DND-41 (cell line): ENCODE data around the gene METTL24.
"Not testable (repeated sequence)": the region's sequence is repeated elsewhere in the genome, so short reads cannot be mapped to it uniquely, and the experiment has no call there.

ENCODE experiments used
- ATAC-seq: fragments of 200-7000 bp; cut with Tn5 transposase; 3 replicates; pipeline ENCODE4 v1.9.1; 2021; ENCODE audit warnings: low read depth; ENCODE audit not compliant: insufficient read depth
- DNase-seq: peaks from one replicate; pipeline ENCODE4 v3.0.0-alpha.2; 2020
- H2AFZ ChIP-seq: 2 replicates; pipeline ENCODE4 v1.6.0; 2012; ENCODE audit warnings: low read depth, low read length
- H3K27ac ChIP-seq: 2 replicates; pipeline ENCODE4 v1.5.1; 2012; ENCODE audit warnings: low read length, inconsistent platforms
- H3K27me3 ChIP-seq: fragments of 200-600 bp; sonication (generic); 2 replicates; pipeline ENCODE4 v1.6.0; 2012; ENCODE audit warnings: low read length, mild to moderate bottlenecking, inconsistent platforms; ENCODE audit not compliant: insufficient read depth, poor library complexity
- H3K36me3 ChIP-seq: 2 replicates; pipeline ENCODE4 v1.5.1; 2012; ENCODE audit warnings: low read length, inconsistent platforms; ENCODE audit not compliant: insufficient read depth
- H3K4me1 ChIP-seq: 2 replicates; pipeline ENCODE4 v1.5.1; 2012; ENCODE audit warnings: mild to moderate bottlenecking, low read length; ENCODE audit not compliant: insufficient read depth
- H3K4me2 ChIP-seq: 2 replicates; pipeline ENCODE4 v1.6.0; 2012; ENCODE audit warnings: mild to moderate bottlenecking, moderate library complexity, low read length, inconsistent platforms; ENCODE audit not compliant: insufficient read depth
- H3K4me3 ChIP-seq, 2 experiments: fragments of 200-600 bp in 1 of 2; shearing (Covaris generic) in 1 of 2; 2 replicates each; pipeline ENCODE4 v1.5.1; 2012 to 2016; ENCODE audit warnings: inconsistent platforms in 2 of 2, low read length in 2 of 2, mild to moderate bottlenecking in 2 of 2, low read depth in 1 of 2, moderate library complexity in 1 of 2
- H3K79me2 ChIP-seq: 2 replicates; pipeline ENCODE4 v1.6.0; 2012; ENCODE audit warnings: low read length, inconsistent platforms; ENCODE audit not compliant: insufficient read depth
- H3K9ac ChIP-seq: 2 replicates; pipeline ENCODE4 v1.6.0; 2012; ENCODE audit warnings: low read depth, mild to moderate bottlenecking, inconsistent platforms, low read length, moderate library complexity
- H3K9me3 ChIP-seq: 2 replicates; pipeline ENCODE4 v1.5.1; 2012; ENCODE audit warnings: low read length, moderate library complexity, mild to moderate bottlenecking, inconsistent platforms; ENCODE audit not compliant: insufficient read depth, severe bottlenecking
- H4K20me1 ChIP-seq: 2 replicates; pipeline ENCODE4 v1.6.0; 2012; ENCODE audit warnings: low read length; ENCODE audit not compliant: insufficient read depth
- EZH2 ChIP-seq: IDR thresholded peaks from 3 replicates; pipeline ENCODE4 v1.6.1; 2012; ENCODE audit warnings: borderline replicate concordance, low read depth, mild to moderate bottlenecking, moderate library complexity, low read length, inconsistent platforms; ENCODE audit not compliant: severe bottlenecking
- TF ChIP-seq, protein P1 (sequence below): IDR thresholded peaks from 2 replicates; pipeline ENCODE4 v1.5.1; 2012; ENCODE audit warnings: borderline replicate concordance, low read length, moderate library complexity, mild to moderate bottlenecking; ENCODE audit not compliant: poor library complexity, severe bottlenecking; ENCODE audit errors: extremely low read depth

Gene METTL24

GRCh38 chr6:110315207-110315868 is 42.8 kb downstream of the METTL24 start:
- H4K20me1 ChIP-seq = no peaks in the 10 kb centered on the region
- no peaks in the 10 kb centered on the region for H3K36me3 ChIP-seq
- no peaks in the 10 kb centered on the region for H3K4me1 ChIP-seq
- no peak overlapping the region for H3K9ac ChIP-seq
- no peak overlapping the region for H3K4me2 ChIP-seq
- no peak overlapping the region for H2AFZ ChIP-seq
- H3K79me2 ChIP-seq = no peaks in the 10 kb centered on the region
- H3K27ac ChIP-seq = no peak overlapping the region
- TF ChIP-seq EZH2 = no peak
- TF ChIP-seq, protein P1, sequence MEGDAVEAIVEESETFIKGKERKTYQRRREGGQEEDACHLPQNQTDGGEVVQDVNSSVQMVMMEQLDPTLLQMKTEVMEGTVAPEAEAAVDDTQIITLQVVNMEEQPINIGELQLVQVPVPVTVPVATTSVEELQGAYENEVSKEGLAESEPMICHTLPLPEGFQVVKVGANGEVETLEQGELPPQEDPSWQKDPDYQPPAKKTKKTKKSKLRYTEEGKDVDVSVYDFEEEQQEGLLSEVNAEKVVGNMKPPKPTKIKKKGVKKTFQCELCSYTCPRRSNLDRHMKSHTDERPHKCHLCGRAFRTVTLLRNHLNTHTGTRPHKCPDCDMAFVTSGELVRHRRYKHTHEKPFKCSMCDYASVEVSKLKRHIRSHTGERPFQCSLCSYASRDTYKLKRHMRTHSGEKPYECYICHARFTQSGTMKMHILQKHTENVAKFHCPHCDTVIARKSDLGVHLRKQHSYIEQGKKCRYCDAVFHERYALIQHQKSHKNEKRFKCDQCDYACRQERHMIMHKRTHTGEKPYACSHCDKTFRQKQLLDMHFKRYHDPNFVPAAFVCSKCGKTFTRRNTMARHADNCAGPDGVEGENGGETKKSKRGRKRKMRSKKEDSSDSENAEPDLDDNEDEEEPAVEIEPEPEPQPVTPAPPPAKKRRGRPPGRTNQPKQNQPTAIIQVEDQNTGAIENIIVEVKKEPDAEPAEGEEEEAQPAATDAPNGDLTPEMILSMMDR = no peak
- no peaks in the 10 kb centered on the region for H3K27me3 ChIP-seq
- ATAC-seq = no peak
- H3K9me3 ChIP-seq = no peaks in the 10 kb centered on the region
- DNase-seq = no peak
- no peak overlapping the region for H3K4me3 ChIP-seq

- H3K4me3 ChIP-seq = no peak overlapping the region
- H3K4me2 ChIP-seq = no peak overlapping the region
- H3K9me3 ChIP-seq = no peaks in the 10 kb centered on the region
- ATAC-seq (no peak), DNase-seq (no peak)
- no peaks in the 10 kb centered on the region for H3K36me3 ChIP-seq
- H4K20me1 ChIP-seq = no peaks in the 10 kb centered on the region
- no peaks in the 10 kb centered on the region for H3K27me3 ChIP-seq
- no peaks in the 10 kb centered on the region for H3K4me1 ChIP-seq
- H3K27ac ChIP-seq = no peak overlapping the region
- no peaks in the 10 kb centered on the region for H3K79me2 ChIP-seq
- no peak overlapping the region for H2AFZ ChIP-seq
- TF ChIP-seq EZH2 = no peak
- TF ChIP-seq, protein P1 = no peak
- H3K9ac ChIP-seq = no peak overlapping the region
These were observed 47.2 kb downstream of the METTL24 start for GRCh38 chr6:110310861-110311446.

- not testable (repeated sequence) for H2AFZ ChIP-seq, H3K79me2 ChIP-seq, ATAC-seq, H4K20me1 ChIP-seq, H3K4me2 ChIP-seq, H3K27ac ChIP-seq, H3K4me3 ChIP-seq, H3K4me1 ChIP-seq, DNase-seq, H3K36me3 ChIP-seq, H3K9me3 ChIP-seq, H3K27me3 ChIP-seq, H3K9ac ChIP-seq
These were observed 48.7 kb downstream of the METTL24 start for GRCh38 chr6:110309432-110309831.

DNA sequence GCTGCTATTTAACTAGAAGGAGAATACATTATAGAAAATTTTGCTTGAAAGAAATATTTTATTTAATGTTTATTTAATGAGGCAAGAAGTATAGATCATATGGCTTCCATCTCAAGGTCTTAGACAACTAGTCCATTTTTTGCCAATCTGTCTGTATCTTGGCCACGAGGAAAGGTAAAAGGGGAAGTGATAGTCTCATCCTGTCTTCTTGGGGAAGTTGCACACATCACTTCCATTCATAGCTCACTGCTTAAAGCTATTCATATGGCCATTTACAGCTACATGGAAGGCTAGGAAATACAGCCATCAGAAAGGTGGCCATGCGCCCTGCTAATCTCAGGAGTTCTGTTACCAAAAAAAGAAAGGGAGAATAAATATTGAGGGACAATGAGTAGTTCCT is 50.8 kb downstream of the METTL24 start:
- no peaks in the 10 kb centered on the region for H3K27me3 ChIP-seq
- no peak for DNase-seq
- H3K9ac ChIP-seq = no peak overlapping the region
- H3K27ac ChIP-seq = no peak overlapping the region
- no peak overlapping the region for H3K4me3 ChIP-seq
- TF ChIP-seq, protein P1 = no peak
- TF ChIP-seq EZH2 = no peak
- ATAC-seq = no peak
- no peak overlapping the region for H2AFZ ChIP-seq
- H3K79me2 ChIP-seq = no peaks in the 10 kb centered on the region
- no peaks in the 10 kb centered on the region for H3K9me3 ChIP-seq
- no peaks in the 10 kb centered on the region for H3K4me1 ChIP-seq
- no peaks in the 10 kb centered on the region for H3K36me3 ChIP-seq
- no peak overlapping the region for H3K4me2 ChIP-seq
- H4K20me1 ChIP-seq = no peaks in the 10 kb centered on the region

DNA sequence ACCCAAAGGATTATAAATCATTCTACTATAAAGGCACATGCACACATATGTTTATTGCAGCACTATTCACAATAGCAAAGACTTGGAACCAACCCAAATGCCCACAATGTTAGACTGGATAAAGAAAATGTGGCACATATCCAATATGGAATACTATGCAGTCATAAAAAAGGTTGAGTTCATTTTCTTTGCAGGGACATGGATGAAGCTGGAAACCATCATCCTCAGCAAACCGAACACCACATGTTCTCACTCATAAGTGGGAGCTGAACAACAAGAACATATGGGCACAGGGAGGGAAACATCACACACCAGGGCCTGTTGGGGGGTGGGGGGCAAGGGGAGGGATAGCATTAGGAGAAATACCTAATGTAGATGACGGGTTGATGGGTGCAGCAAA is 52.3 kb downstream of the METTL24 start:
- H3K4me1 ChIP-seq = not testable (repeated sequence)

DNA sequence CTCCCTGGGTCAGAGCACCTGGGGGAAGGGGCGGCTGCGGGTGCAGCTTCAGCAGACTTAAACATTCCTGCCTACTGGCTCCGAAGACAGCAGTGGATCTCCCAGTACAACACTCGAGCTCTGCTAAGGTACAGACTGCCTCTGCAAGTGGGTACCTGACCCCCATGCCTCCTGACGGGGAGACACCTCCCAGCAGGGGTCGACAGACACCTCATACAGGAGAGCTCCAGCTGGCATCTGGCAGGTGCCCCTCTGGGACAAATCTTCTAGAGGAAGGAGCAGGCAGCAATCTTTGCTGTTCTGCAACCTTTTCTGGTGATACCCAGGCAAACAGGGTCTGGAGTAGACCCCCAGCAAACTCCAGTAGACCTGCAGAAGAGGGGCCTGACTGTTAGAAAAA is 54.5 kb downstream of the METTL24 start:
- not testable (repeated sequence) for DNase-seq, H3K9me3 ChIP-seq, H3K79me2 ChIP-seq, H3K4me3 ChIP-seq, H3K4me1 ChIP-seq, H4K20me1 ChIP-seq, H3K9ac ChIP-seq, H3K27me3 ChIP-seq, H3K27ac ChIP-seq, H3K36me3 ChIP-seq, H2AFZ ChIP-seq, ATAC-seq, H3K4me2 ChIP-seq

More for the DNA sequence above, 52.3 kb downstream of the METTL24 start:
- H3K36me3 ChIP-seq, H3K79me2 ChIP-seq, H3K9me3 ChIP-seq, H3K27ac ChIP-seq, H2AFZ ChIP-seq, H4K20me1 ChIP-seq, H3K4me2 ChIP-seq, H3K4me3 ChIP-seq, ATAC-seq, H3K27me3 ChIP-seq, H3K9ac ChIP-seq, DNase-seq: not testable (repeated sequence)
